ENCODE measurements around the gene FAM168A.

- peak; percentile 78 for TF ChIP-seq CTCF (IDR thresholded peaks at IDR 0.05)
- TF ChIP-seq EZH2 (IDR thresholded peaks at IDR 0.05): no peak
- no peak for TF ChIP-seq EZH2phosphoT487 (IDR thresholded peaks at IDR 0.05)
Measured at GRCh38 chr11:73376160-73376802, 221.6 kb downstream of the FAM168A start, which contains the start of gene RELT.
